NCI-H2196 treated with DMSO at 0.1 percent for 48 hours (cell line): ENCODE results near the gene PRIM2.
"Not testable (repeated sequence)": the region's sequence is repeated elsewhere in the genome, so short reads cannot be mapped to it uniquely, and the experiment has no call there.

Experiments used
- DNase-seq: peaks from one replicate; lab custom pipeline; 2025; ENCODE audit not compliant: unreplicated experiment; lab: John Stamatoyannopoulos, UW

Gene PRIM2

DNA sequence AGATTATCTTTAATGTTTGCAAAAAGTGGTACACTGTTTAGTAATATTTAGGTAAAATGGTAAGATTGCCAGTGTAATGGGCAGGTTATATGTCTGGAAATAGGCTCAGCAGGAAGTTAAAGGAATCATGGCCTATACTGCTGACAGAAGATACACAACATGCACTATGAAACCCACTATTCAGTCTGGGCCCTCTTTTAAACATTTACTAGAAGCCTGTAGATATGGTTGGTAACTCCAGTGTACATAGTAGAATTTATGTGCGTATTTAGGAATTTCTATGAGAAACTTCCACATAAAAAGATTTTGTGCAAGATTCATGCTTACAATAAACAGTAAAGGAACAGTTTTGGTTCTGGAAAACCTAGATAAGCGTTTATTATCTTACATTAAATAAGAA is 178.8 kb downstream of the PRIM2 start:
- not testable (repeated sequence) for DNase-seq

DNA sequence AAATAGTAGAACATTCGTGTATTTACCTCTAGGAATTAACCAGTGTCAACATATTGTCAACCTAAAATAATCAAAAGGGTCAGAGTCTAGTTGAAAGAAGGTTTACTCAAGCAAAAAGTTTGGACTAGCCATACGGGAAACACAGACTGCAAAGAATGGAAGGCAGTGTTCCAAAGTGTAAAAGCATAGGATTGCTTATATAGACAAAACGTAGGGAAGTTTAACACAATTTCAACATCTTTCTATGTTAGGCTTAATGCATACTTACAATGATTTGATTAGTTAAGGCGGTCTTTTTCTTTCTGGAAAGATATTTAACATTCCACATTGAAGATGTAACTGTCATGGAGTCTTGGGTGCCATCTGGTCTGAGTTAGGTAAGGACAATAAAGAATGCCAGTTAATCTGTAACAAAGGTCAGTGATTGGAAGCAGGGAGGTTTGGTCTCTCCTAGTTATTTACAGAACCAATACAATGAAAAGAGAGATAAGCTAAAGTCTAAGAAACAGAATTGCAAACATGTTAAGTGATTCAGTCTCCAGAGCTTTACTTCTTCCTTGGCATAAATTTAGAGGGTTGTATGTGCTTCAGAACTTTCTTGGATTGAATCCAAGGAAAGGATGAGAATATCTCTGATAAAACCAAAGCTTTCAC is 183.1 kb downstream of the PRIM2 start:
- DNase-seq, result not testable (repeated sequence)

DNA sequence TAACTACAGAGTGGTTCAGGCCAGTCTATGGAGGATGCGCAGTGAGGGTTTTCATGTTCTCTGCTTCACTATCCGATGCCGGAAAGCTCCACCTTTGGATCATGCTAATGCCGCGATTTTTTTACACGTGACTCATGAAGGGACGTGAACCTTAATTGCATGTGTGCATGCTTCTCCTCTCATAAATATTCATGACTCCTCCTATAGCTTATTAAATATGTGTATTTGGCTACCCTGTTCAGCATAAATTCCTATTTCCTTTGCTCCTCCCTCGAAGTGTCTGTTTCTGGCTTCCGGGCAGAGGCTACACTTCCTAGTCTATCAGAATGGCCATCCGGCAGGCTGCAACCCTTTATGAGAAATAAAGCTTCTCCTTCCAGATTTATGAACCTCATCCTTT is 185.0 kb downstream of the PRIM2 start:
- not testable (repeated sequence) for DNase-seq

DNA sequence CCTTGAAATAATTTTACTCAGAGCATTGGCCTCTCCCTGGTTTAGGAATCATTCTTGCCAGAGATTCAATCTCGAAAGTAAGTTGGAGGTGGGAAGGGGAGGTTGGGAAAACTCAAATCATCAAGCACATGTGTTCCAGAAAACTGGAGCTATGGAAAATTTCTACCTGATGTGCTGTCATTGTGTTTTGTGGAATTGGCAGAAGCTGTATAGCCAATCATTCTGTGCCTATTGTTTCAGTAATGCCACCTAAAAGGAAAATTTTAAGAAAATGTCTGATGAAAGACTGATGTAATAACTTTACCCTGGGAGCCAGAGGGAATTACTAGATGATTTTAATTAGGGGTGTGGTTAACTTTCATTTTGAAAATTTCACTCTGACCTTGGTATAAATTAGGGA is 187.8 kb downstream of the PRIM2 start:
- not testable (repeated sequence) for DNase-seq

DNA sequence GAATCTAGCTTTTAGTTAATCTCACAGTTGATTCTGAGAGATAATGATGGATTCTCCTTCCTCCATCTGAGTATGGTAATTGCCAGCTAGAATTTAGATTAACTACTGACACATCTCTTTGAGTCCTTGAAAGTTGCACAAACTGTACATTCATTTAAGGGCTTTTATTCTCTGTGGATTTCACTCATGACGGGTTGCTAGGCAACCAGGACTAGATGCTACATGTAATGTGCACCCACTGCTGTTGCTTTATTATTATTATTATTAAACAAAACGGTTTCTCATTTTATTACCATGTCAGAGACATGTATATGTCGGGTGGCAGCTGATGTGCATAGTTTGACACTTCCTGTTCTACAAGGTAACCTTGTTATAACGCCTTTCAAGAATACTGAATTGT is 193.0 kb downstream of the PRIM2 start:
- DNase-seq, result not testable (repeated sequence)

DNA sequence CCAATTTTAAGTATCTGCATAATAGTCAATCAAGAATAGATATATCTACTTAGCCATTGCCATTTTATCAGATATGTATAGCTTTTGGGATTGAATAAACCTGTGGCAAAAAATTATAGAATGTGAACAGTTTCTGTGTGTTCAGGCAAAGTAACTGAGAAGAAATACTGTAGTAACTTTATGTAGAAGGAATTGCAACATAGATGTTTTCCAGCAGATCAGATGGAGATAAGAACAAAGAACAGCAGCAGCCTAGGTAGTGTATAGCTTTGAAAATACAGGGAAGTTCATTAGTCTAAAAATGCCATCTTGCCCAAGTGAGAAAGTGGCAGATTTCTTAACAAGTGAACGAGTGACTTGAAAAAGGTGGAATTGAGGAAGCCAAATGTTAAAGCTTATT is 197.7 kb downstream of the PRIM2 start:
- DNase-seq, result not testable (repeated sequence)

DNA sequence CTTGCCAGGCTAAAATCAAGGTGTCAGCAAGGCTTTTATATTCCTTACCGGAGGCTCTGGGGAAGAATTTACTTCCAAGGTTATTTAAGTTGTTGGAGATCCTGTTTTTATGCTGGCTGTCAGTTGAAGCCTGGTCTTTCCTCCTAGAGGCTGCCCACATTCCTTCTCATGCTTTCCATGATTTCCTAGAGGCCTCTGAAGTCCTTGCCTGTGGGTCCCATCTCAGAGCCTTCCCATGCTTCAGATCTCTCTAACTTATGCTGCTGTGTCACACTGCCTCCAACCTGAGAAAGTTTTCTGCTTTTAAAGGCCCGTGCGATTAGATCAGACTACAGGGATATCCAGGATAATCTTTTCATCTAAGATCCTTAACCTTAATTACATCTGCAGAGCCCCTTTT is 198.4 kb downstream of the PRIM2 start:
- DNase-seq, result not testable (repeated sequence)

DNA sequence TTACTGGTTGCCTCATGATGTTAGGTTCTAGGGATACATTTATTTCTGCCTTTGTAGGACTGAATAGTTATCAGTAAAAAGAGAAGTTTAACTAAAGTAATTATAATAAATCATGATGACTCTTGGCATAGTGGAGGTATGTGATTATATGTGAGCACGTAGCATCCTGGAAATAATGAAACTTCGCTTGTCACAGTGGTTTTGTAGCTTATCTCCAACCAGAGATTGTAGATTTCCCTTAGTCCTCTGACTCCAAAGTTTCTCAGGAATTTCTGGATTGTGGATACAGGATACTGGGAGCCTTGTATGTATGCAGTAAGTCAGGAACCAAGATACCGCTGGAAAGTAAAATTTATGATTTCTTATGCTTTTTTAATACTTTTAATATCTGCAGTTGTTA is 199.3 kb downstream of the PRIM2 start:
- DNase-seq, result not testable (repeated sequence)

DNA sequence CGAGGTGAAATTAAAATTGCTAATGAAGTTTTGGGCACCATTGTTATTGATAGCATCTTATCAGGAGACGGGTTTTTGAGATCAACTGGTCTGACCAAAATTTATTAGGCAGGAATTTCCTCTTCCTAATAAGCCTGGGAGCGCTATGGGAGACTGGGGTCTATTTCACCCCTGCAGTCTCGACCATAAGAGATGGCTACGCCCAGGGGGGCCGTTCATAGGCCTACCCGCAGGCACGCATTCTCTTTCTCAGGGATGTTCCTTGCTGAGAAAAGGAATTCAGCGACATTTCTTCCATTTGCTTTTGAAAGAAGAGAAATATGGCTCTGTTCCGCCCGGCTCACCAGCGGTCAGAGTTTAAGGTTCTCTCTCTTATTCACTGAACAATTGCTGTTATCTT is 201.8 kb downstream of the PRIM2 start:
- not testable (repeated sequence) for DNase-seq

DNA sequence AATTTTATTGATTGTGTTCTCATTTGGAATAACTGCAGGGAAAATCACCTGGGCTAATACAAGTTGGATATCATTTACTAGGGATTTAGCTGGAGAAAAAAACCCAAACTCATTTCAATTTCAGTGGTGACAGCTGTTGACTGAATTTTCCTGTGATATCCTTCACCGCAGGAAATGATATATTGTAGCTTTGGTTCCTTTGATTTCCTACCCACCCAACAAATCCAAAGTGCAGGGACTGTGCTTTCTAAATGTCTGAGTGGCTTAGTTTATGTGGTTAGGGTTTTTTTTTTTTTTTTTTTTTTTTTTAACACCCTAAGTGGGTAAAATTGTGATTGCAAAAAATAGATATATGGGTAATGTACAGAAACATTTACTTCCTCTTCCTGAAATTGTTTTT is 203.7 kb downstream of the PRIM2 start:
- not testable (repeated sequence) for DNase-seq

DNA sequence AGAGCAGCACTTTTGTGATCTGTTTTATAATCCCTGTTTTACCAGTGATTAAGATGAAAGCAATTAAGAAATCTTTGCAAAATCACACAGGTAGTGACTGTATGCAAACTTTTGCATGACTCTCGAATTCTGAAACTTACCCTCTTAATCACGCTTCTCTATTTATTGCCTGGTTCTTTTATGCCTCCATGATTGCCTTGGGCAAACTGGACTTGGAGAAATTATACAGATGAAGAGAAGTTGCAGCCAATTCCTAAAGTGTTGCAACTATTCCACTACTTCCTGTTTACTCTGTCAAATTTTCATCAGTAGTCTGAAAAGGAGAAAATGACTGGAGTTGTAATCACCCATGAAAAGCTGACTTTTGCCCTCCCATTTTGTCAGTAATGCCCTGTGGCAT is 205.8 kb downstream of the PRIM2 start:
- not testable (repeated sequence) for DNase-seq

DNA sequence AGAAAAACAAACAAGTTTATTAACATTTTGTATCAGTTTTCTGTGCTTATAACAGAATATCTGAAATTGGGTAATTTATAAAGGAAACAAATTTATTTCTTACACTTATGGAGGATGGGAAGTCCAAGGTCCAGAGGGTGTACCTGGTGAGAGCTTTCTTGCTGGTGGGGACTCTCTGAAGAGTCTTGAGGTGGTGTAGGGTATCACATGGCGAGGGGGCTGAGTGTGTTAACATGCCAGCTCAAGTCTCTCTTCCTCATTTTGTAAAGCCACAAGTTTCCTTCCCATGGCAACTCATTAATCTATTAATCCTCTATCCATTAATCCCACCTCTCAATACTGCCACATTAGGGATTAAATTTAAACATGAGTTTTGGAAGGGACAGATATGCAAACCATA is 212.3 kb downstream of the PRIM2 start:
- not testable (repeated sequence) for DNase-seq

DNA sequence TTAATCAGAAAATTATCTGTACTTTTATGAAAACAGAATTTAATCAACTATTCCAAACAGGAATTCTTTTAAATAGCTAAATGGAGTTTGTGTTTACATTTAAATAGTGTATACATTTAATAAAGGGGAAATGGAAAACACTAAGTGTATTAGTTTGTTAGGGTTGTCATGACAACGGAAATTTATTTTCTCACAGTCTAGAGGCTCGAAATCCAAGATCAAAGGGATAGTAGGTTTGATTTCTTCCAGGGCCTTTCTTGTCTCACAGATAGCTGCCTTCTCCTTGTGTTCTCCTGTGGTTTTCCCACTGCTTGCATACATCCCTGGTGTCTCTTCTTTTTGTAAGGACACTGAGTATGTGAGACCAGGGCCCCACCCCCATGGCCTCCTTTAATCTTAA is 215.2 kb downstream of the PRIM2 start:
- DNase-seq, result not testable (repeated sequence)

DNA sequence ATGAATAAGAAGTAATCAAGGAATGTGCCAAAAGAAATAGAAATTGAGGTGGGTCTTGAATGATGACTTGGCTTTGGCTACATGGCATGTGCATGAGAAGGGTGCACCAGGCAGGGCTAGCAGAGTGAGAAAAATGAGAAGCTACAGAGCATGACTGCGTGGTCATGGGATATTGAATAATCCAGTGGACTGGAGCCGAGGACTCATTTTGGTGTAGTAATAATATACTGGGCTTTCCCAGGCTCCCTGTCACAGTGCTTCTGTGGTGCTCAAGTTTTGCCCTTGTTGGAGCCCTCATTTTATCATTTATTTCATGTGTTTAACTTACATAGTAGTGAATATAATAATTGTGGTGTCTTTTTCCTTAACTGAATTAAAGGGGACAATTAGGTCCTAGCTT is 217.7 kb downstream of the PRIM2 start:
- DNase-seq, result not testable (repeated sequence)

DNA sequence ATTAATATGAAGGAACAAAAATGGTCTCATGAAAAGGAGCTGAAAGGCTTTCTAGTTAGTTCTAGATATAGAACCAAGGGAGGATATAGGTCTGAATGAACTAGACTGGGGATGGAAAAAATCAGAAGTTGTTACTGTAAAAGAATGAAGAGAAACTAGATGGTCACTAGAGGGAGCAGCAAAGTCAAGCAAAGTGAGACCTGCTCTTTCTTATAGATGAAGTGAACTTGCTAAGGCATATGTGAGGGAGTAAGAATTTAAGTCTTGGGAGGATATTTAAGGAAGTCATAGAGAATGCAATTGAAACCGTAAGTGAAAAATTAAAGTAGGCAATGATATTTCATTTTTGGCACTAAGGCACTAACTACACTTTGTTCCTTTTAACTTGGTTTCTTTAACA is 218.6 kb downstream of the PRIM2 start:
- peak; percentile 1 for DNase-seq

DNA sequence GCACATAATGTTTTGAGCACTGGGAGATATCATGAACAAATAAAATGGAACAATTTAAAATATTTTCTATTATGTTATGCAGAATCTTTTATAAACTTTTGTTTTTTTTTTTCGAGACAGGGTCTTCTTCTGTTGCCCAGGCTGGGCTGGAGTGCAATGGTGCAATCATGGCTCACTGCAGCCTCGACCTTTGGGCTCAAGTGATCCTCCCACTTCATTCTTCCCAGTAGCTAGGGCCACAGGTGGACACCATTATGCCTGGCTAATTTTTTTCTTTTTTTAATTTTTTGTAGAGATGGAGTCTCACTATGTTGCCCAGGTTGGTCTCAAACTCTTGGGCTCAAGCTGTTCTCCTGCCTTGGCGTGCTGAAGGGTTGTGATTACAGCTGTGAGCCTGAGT is 220.5 kb downstream of the PRIM2 start:
- DNase-seq, result not testable (repeated sequence)

DNA sequence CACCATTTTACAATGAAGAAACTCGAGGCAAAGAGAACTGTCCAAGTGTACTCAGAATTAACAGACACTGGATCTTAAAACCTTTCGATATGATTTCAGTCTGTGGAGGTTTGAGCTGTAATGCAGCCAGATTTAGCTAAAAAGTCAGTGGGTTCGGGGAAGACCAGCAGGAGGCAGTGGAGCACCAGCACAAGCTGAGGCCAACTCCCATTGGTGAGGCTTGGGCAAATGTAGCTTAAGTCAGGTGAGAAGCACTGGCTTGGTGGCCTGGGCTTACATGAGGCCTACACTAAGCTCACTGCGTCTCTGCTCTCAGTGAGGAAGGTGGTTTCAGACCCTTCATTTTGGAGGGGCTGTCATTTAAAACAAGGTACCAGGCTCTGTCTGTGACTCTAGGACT is 234.5 kb downstream of the PRIM2 start:
- not testable (repeated sequence) for DNase-seq

DNA sequence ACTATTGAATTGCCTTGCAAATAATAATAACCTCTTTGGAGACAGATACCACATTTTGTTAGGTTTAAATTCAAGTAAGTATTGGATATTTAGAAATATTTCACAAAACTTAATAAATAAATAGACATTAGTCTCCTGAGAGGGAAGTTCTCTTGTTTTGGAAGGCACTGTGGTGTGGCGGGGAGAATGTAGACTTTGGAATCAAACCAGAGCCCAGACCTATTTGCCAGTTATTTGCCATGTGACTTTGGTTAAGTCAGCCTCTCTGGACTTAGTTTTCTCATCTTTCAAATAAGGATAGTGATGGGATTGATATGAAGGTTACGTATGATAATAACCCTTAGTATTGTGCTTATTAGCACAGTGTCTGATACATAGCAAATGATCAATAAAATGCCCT is 240.4 kb downstream of the PRIM2 start:
- not testable (repeated sequence) for DNase-seq

DNA sequence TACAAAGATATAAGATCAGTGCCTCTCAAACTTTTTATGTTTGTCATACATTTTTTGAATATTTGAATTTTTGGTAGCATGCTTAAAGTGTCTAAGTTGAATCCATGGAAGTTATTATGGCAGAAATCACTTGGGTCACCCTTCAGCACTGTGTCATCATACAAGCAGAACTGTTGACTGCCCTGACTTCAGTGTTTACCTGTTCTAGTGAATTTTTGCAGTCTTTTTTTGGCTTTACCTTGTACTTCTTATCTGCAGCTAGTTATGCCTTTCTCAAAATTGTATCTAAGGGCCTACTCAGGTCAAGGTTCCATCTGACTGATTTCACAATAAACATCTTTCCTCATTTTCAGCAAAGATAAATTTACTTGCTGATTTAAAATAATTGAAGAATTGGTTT is 241.7 kb downstream of the PRIM2 start:
- not testable (repeated sequence) for DNase-seq

DNA sequence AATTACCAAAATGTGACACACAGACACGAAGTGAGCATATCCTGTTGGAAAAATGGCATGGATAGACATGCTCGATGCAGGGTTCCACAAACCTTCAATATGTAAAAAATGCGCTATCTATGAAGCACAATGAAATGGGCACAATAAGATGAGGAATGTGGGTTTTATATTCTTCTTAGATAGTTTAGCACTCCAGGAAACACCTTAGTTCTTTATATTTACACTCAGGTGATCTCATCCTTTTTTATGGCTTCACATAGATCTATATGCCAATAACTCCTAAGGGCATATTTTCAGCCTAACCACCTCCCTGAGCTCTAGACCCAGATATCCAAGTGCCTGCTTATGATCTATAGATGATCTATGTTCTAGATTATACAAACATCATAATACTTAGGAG is 244.8 kb downstream of the PRIM2 start:
- DNase-seq, result not testable (repeated sequence)

DNA sequence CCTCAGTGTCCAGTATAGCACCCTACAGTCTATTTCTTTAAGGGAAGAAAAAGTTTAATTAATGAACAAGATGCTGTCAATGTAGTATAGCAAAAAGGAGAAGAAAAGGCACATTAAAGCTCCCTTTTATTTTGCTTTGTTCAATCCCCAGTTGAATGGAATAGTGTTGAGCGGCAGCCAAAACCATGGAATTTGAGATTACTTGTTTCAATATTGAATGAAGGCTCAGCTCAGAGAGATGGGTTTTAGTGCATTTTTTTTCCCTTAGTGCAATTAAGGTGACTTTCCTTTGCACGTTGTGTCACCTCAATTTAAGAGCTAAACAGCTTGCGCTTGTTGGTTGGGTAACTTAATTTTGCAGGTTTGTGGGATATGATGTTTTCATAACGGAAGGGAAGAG is 254.7 kb downstream of the PRIM2 start:
- DNase-seq, result not testable (repeated sequence)

DNA sequence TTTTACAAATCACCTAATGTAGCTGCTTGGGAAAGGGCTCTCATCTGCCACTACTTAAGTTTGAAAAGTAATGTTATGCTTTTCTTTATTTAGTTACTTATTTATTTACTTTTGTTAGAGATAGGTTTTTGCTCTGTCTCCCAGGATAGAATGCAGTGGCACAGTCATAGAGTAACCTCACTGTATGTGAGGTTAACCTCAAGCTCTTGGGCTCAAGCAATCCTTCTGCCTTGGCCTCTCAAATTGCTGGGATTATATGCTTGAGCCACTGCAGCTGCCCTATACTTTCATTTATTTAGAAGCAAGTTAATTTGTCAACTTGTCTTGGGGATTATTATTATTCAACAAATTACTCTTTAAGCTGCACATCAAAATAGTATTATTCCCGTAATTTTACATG is 255.4 kb downstream of the PRIM2 start:
- not testable (repeated sequence) for DNase-seq

DNA sequence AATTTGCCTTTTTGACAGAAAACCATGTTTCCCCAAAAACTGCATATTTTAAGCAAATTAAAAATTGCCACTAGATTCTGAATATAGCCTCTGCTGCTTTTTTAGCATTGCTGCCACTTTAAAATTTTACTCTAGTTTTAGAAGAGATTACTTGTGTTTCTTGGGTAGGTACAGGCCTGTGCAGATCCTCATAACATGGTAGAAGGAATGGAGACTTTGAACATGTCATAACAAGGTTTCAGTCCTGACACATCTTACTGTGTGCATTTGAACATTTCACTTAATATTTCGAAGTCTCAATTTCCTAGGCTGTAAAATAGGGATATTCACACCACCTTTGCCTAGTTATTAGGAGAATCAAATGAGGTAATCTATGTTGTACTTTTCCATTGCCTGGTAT is 259.6 kb downstream of the PRIM2 start:
- DNase-seq, result not testable (repeated sequence)
